Measurements from ENCODE around the gene IGBP1. TPM values are rescaled to one million over a fixed set of nuclear protein-coding genes. Genes with fewer than 3 reads are reported as not detected.

IGBP1 gene
- total RNA-seq, 1 donor from 2014 or later = 43.2 TPM

GRCh38 chrX:70124678-70125077 lies 8.6 kb upstream of the IGBP1 start:
- H3K27ac ChIP-seq = no peak overlapping the region
- no peak overlapping the region for H3K4me3 ChIP-seq
- intact Hi-C loops (cut with DNase I) = no loop called here
- H3K9me3 ChIP-seq = no peaks in the 10 kb centered on the region
- TF ChIP-seq POLR2A (IDR thresholded peaks at IDR 0.05) (no peak), POLR2AphosphoS5 (IDR thresholded peaks at IDR 0.05; ENCODE audit: insufficient read depth in 1 of 2, low read depth in 1 of 2) (no peak)
- TF ChIP-seq, protein P1, sequence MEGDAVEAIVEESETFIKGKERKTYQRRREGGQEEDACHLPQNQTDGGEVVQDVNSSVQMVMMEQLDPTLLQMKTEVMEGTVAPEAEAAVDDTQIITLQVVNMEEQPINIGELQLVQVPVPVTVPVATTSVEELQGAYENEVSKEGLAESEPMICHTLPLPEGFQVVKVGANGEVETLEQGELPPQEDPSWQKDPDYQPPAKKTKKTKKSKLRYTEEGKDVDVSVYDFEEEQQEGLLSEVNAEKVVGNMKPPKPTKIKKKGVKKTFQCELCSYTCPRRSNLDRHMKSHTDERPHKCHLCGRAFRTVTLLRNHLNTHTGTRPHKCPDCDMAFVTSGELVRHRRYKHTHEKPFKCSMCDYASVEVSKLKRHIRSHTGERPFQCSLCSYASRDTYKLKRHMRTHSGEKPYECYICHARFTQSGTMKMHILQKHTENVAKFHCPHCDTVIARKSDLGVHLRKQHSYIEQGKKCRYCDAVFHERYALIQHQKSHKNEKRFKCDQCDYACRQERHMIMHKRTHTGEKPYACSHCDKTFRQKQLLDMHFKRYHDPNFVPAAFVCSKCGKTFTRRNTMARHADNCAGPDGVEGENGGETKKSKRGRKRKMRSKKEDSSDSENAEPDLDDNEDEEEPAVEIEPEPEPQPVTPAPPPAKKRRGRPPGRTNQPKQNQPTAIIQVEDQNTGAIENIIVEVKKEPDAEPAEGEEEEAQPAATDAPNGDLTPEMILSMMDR (IDR thresholded peaks at IDR 0.05) = no peak
- H3K27me3 ChIP-seq = no peaks in the 10 kb centered on the region
- H3K36me3 ChIP-seq = no peaks in the 10 kb centered on the region
- H3K4me1 ChIP-seq = no peaks in the 10 kb centered on the region
- no peak for DNase-seq (ENCODE audit: extremely low spot score in 2 of 2)

GRCh38 chrX:70128071-70128470 lies 5.2 kb upstream of the IGBP1 start:
- Histone ChIP-seq H3K36me3 (no peaks in the 10 kb centered on the region), H3K4me3 (no peak overlapping the region), H3K4me1 (no peaks in the 10 kb centered on the region), H3K27me3 (no peaks in the 10 kb centered on the region), H3K27ac (no peak overlapping the region), H3K9me3 (no peaks in the 10 kb centered on the region)
- TF ChIP-seq POLR2A (IDR thresholded peaks at IDR 0.05) = no peak
- TF ChIP-seq POLR2AphosphoS5 (IDR thresholded peaks at IDR 0.05; ENCODE audit: insufficient read depth in 1 of 2, low read depth in 1 of 2) = no peak
- TF ChIP-seq, protein P1 (IDR thresholded peaks at IDR 0.05) = no peak
- intact Hi-C loops (cut with DNase I) = no loop called here
- no peak for DNase-seq (ENCODE audit: extremely low spot score in 2 of 2)

DNA sequence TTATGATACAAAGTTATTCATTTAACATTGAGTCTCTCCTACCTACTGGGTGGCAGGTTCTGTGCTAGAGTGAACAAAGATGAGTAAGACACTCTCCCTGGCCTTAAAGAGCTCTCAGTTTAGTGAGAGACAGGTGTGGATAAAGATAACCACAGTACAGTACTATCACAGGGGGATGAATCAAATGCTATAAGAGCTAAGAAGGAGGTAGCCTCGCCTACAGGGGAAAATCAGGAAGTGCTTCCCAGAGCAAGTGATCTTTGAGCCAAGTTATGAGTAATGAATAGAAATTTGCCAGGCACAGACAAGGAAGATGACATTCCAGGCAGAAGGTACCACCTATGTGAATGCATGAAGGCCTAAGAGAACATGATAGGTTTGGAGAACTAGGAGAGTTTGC lies 3.4 kb upstream of the IGBP1 start:
- H3K4me1 ChIP-seq = peaks cover 3% of the 10 kb centered on the region
- no peaks in the 10 kb centered on the region for H3K27me3 ChIP-seq
- intact Hi-C loops (cut with DNase I) = no loop called here
- TF ChIP-seq POLR2AphosphoS5 (IDR thresholded peaks at IDR 0.05; ENCODE audit: insufficient read depth in 1 of 2, low read depth in 1 of 2) (no peak), POLR2A (IDR thresholded peaks at IDR 0.05) (no peak)
- TF ChIP-seq, protein P1 (IDR thresholded peaks at IDR 0.05) = no peak
- H3K9me3 ChIP-seq = no peaks in the 10 kb centered on the region
- H3K4me3 ChIP-seq = no peak overlapping the region
- no peaks in the 10 kb centered on the region for H3K36me3 ChIP-seq
- H3K27ac ChIP-seq = no peak overlapping the region
- no peak for DNase-seq (ENCODE audit: extremely low spot score in 2 of 2)

GRCh38 chrX:70132224-70132623 lies 1.0 kb upstream of the IGBP1 start:
- Histone ChIP-seq H3K27me3 (no peaks in the 10 kb centered on the region), H3K4me3 (no peak overlapping the region), H3K36me3 (no peaks in the 10 kb centered on the region), H3K27ac (no peak overlapping the region), H3K9me3 (no peaks in the 10 kb centered on the region), H3K4me1 (peaks cover 13% of the 10 kb centered on the region)
- intact Hi-C loops (cut with DNase I) = no loop called here
- DNase-seq (ENCODE audit: extremely low spot score in 2 of 2) = no peak
- TF ChIP-seq POLR2AphosphoS5 (IDR thresholded peaks at IDR 0.05; ENCODE audit: insufficient read depth in 1 of 2, low read depth in 1 of 2) = no peak
- TF ChIP-seq POLR2A (IDR thresholded peaks at IDR 0.05) = no peak
- TF ChIP-seq, protein P1 (IDR thresholded peaks at IDR 0.05) = no peak

GRCh38 chrX:70132877-70133302 lies 357 bp upstream of the IGBP1 start:
- no peaks in the 10 kb centered on the region for H3K9me3 ChIP-seq
- peaks cover 13% of the 10 kb centered on the region for H3K4me1 ChIP-seq
- H3K27me3 ChIP-seq = no peaks in the 10 kb centered on the region
- H3K4me3 ChIP-seq = peak overlapping the region; percentile 35 to 69
- intact Hi-C loops (cut with DNase I) = no loop called here
- no peak for TF ChIP-seq POLR2AphosphoS5 (IDR thresholded peaks at IDR 0.05; ENCODE audit: insufficient read depth in 1 of 2, low read depth in 1 of 2)
- no peak for TF ChIP-seq POLR2A (IDR thresholded peaks at IDR 0.05)
- TF ChIP-seq, protein P1 (IDR thresholded peaks at IDR 0.05) = no peak
- peak overlapping the region; percentile 81 for H3K27ac ChIP-seq
- no peak for DNase-seq (ENCODE audit: extremely low spot score in 2 of 2)
- H3K36me3 ChIP-seq = no peaks in the 10 kb centered on the region

Data from vagina (tissue), 2 donors.